Smooth muscle cell (in vitro differentiated cells): Measurements from ENCODE around the gene GABRB2. TPM values are rescaled to one million over a fixed set of nuclear protein-coding genes. Genes with fewer than 3 reads are reported as not detected.

ENCODE experiments used
- DNase-seq: peaks from one replicate; lab custom pipeline; 2025; ENCODE audit not compliant: unreplicated experiment; lab: John Stamatoyannopoulos, UW
- H2AFZ ChIP-seq: fragments of 200-600 bp; sonication (generic); 2 replicates; pipeline ENCODE4 v1.6.0; 2016; ENCODE audit warnings: antibody characterized with exemption, low read depth, mild to moderate bottlenecking
- H3F3A ChIP-seq: fragments of 200-600 bp; sonication (generic); 2 replicates; pipeline ENCODE4 v1.6.0; 2017; ENCODE audit warnings: antibody characterized with exemption, low read depth
- H3K27ac ChIP-seq: fragments of 200-600 bp; sonication (generic); 2 replicates; pipeline ENCODE4 v1.5.1; 2016; ENCODE audit warnings: low read depth, mild to moderate bottlenecking
- H3K27me3 ChIP-seq: fragments of 200-600 bp; sonication (generic); 2 replicates; pipeline ENCODE4 v1.6.1; 2016; ENCODE audit warnings: low read depth, mild to moderate bottlenecking
- H3K36me3 ChIP-seq: fragments of 200-600 bp; sonication (generic); 2 replicates; pipeline ENCODE4 v1.5.1; 2016; ENCODE audit warnings: low read depth
- H3K4me1 ChIP-seq: fragments of 200-600 bp; sonication (generic); 2 replicates; pipeline ENCODE4 v1.5.1; 2016; ENCODE audit warnings: low read depth
- H3K4me2 ChIP-seq: fragments of 200-600 bp; sonication (generic); 2 replicates; pipeline ENCODE4 v1.6.0; 2016; ENCODE audit warnings: mild to moderate bottlenecking
- H3K4me3 ChIP-seq: fragments of 200-600 bp; sonication (generic); 2 replicates; pipeline ENCODE4 v1.5.1; 2016; ENCODE audit warnings: mild to moderate bottlenecking
- H3K79me2 ChIP-seq: fragments of 200-600 bp; sonication (generic); 2 replicates; pipeline ENCODE4 v1.6.0; 2016; ENCODE audit warnings: low read depth, mild to moderate bottlenecking
- H3K9ac ChIP-seq: fragments of 200-600 bp; sonication (generic); 2 replicates; pipeline ENCODE4 v1.6.0; 2016; ENCODE audit warnings: low read depth
- H3K9me3 ChIP-seq: fragments of 200-600 bp; sonication (generic); replicated peaks from 2 replicates; pipeline ENCODE4 v1.5.1; 2016; ENCODE audit warnings: low read depth
- H4K20me1 ChIP-seq: fragments of 200-600 bp; sonication (generic); 2 replicates; pipeline ENCODE4 v1.6.0; 2016; ENCODE audit warnings: low read depth
- WGBS: methylation state at CpG from one replicate; pipeline ENCODE4 v1.1.7; 2016; ENCODE audit warnings: low lambda C conversion rate; 5-methylcytosine and 5-hydroxymethylcytosine counted together
- polyA plus RNA-seq: library from polyadenylated mRNA; unstranded; fragments of >200 nt; fragmentation: Nextera tagmentation; extraction: Ambion mirVana; gene quantifications from 2 replicates; pipeline ENCODE4 v1.2.1, GENCODE V29; 2016
- total RNA-seq: library from RNA; depleted of rRNA; stranded (reverse); fragments of >200 nt; gene quantifications from 2 replicates; pipeline ENCODE4 v1.2.3, GENCODE V29; 2014
- TF ChIP-seq, protein P1 (sequence below): fragments of 200-600 bp; sonication (generic); IDR thresholded peaks from 2 replicates; pipeline ENCODE4 v1.5.1; 2017; ENCODE audit warnings: borderline replicate concordance, mild to moderate bottlenecking, antibody characterized with exemption; ENCODE audit not compliant: insufficient read depth, poor library complexity, severe bottlenecking

The GABRB2 gene
- total and polyA plus RNA-seq, 2 experiments from 2014 or later = 1.2 to 3.5 TPM

DNA sequence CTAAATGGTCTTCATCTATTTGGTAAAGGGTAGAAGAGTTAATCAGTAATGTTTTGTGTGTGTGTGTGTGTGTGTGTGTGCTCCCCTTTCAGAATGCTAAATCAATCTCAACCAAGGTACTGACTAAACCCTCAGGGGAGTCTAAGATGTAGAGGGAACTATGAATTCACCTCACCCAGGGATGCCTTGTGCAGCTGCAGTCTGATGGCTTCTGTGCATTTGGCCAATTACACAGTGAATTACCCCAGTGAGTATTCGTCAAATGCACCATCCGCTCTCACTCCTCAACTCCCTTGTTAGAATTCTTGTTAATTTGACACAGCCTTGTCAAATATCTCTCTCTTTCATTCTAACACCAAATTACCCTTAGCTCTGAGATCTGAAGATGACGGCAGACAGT lies 234.6 kb downstream of the GABRB2 start:
- no peak for DNase-seq
- Histone ChIP-seq H3K79me2 (no peaks in the 10 kb centered on the region), H3K9ac (no peak overlapping the region), H3K4me1 (no peaks in the 10 kb centered on the region), H4K20me1 (no peaks in the 10 kb centered on the region), H3K27me3 (no peaks in the 10 kb centered on the region), H2AFZ (no peak overlapping the region), H3K4me2 (no peak overlapping the region), H3K4me3 (no peak overlapping the region), H3K9me3 (no peaks in the 10 kb centered on the region), H3F3A (no peaks in the 10 kb centered on the region), H3K27ac (no peak overlapping the region), H3K36me3 (no peaks in the 10 kb centered on the region)
- 88% methylated on average over 3 of the region's 3 CpGs for WGBS
- TF ChIP-seq, protein P1, sequence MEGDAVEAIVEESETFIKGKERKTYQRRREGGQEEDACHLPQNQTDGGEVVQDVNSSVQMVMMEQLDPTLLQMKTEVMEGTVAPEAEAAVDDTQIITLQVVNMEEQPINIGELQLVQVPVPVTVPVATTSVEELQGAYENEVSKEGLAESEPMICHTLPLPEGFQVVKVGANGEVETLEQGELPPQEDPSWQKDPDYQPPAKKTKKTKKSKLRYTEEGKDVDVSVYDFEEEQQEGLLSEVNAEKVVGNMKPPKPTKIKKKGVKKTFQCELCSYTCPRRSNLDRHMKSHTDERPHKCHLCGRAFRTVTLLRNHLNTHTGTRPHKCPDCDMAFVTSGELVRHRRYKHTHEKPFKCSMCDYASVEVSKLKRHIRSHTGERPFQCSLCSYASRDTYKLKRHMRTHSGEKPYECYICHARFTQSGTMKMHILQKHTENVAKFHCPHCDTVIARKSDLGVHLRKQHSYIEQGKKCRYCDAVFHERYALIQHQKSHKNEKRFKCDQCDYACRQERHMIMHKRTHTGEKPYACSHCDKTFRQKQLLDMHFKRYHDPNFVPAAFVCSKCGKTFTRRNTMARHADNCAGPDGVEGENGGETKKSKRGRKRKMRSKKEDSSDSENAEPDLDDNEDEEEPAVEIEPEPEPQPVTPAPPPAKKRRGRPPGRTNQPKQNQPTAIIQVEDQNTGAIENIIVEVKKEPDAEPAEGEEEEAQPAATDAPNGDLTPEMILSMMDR = no peak

DNA sequence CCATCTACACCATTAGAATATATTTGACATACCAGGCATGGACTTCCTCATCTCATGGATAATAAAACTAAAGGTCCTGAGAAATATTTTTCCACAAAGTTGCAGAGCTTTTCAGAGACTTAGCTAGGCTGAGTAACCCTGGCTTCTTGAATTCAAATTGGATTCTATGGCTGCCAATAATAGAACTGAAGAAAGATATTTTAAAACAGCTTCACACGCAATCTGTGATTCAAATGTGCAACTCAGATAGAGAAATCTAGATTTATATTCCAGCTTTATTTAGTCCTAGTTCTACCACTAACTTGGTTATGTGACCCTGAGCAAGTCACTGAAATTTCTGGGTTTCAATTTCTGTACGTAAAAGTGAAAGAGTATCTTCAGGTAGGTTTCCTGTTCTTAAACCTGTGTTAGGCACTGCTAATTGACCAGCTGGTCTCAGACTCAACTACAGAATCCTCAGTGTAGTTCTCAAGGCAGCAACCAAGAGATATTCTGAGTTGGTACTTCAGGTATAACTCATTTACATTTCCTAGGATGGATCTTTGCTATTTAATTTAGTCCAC lies 235.3 kb downstream of the GABRB2 start:
- no peak for DNase-seq
- no peaks in the 10 kb centered on the region for H3K36me3 ChIP-seq
- no peak overlapping the region for H3K9ac ChIP-seq
- WGBS = 99% methylated on average over 2 of the region's 2 CpGs
- no peak overlapping the region for H2AFZ ChIP-seq
- no peaks in the 10 kb centered on the region for H3K4me1 ChIP-seq
- H3K4me2 ChIP-seq = no peak overlapping the region
- H4K20me1 ChIP-seq = no peaks in the 10 kb centered on the region
- TF ChIP-seq, protein P1 = no peak
- H3K9me3 ChIP-seq = no peaks in the 10 kb centered on the region
- H3K79me2 ChIP-seq = no peaks in the 10 kb centered on the region
- H3K27me3 ChIP-seq = no peaks in the 10 kb centered on the region
- no peak overlapping the region for H3K27ac ChIP-seq
- H3F3A ChIP-seq = no peaks in the 10 kb centered on the region
- H3K4me3 ChIP-seq = no peak overlapping the region

DNA sequence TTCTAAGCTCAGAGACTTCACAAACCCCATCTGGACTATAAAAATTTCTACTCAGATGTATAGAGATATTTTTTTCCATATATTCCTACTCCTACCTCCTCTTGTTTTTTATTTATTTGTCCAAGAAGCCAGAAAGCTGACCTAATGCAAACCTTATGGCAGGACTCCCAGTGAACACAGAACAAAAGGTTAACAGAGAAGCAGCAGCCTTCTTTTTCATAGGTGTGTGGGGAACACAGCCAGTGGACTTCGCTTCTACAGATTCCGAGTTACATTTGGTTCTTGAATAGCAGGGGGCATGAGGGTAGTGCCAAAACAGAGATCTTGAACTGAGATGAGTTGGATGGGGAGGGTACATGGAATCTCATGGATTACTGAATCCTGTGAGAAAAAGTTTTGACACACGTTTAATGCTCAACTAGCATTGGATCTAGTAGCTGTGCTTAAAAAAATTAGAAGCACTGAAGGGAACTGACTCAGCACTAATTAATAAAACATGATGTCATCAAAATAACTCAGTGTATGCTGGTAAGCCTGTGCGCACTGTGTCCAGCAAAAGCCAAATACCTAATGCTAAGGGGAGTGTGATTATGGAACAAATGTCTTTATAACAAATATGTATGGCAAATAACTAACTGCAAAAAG lies 240.1 kb downstream of the GABRB2 start:
- no peak for DNase-seq
- Histone ChIP-seq H3F3A (no peaks in the 10 kb centered on the region), H3K27ac (no peak overlapping the region), H3K9me3 (no peaks in the 10 kb centered on the region), H3K9ac (no peak overlapping the region), H3K4me1 (no peaks in the 10 kb centered on the region), H3K4me3 (no peak overlapping the region), H3K4me2 (no peak overlapping the region), H3K27me3 (no peaks in the 10 kb centered on the region), H3K36me3 (no peaks in the 10 kb centered on the region), H4K20me1 (no peaks in the 10 kb centered on the region), H2AFZ (no peak overlapping the region), H3K79me2 (no peaks in the 10 kb centered on the region)
- TF ChIP-seq, protein P1 = no peak
- 86% methylated on average over 4 of the region's 4 CpGs for WGBS

DNA sequence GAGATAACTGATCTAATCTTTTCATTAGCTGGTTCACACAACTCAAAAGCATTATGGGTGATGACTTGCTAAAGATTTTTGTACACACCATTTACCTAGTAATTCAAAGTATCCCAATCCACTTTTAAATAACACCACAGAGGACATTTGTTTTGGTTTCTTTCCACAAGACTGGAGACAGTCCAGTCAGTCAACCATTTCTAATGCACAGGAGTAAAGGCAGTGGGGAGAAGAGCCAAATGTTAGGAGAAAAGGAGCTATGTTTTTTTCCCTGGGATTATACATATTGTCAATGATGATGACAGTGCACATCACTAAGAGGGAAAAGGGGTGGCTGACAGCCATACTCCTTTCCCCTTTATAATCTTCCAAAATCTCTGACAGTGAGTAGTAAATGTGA lies 240.9 kb downstream of the GABRB2 start:
- Histone ChIP-seq H3K4me1 (no peaks in the 10 kb centered on the region), H3K79me2 (no peaks in the 10 kb centered on the region), H3K4me2 (no peak overlapping the region), H3K4me3 (no peak overlapping the region), H3K27ac (no peak overlapping the region), H3F3A (no peaks in the 10 kb centered on the region), H2AFZ (no peak overlapping the region), H3K9ac (no peak overlapping the region), H3K27me3 (no peaks in the 10 kb centered on the region), H3K9me3 (no peaks in the 10 kb centered on the region), H4K20me1 (no peaks in the 10 kb centered on the region), H3K36me3 (no peaks in the 10 kb centered on the region)
- TF ChIP-seq, protein P1 = no peak
- no peak for DNase-seq
